ENCODE data around the gene GRIN2A. TPM values are rescaled to one million over a fixed set of nuclear protein-coding genes. Genes with fewer than 3 reads are reported as not detected.

GRIN2A gene
- 1 to 10 TPM in 2 of 4 donors, under 1 TPM in 2; 0.32 to 3.6 (median 2.0) TPM for total RNA-seq

- peaks cover 24 to 45% (median 36%) of the 10 kb centered on the region in 4 donors for H3K4me1 ChIP-seq
- intact Hi-C loops (cut with DNase I) = loop anchor here (5.0 to 10.0 kb wide), 4 partner anchors 268 to 1018 kb away; no protein-coding TSS in a partner anchor
- H3K9me3 ChIP-seq = no peaks in the 10 kb centered on the region
- peaks cover 0 to 36% (median 4%) of the 10 kb centered on the region in 4 donors for H3K27me3 ChIP-seq
- no peaks in the 10 kb centered on the region for H3K36me3 ChIP-seq
- H3K4me3 ChIP-seq = peak within 1 kb of the TSS; percentile 53 to 62 (median 56)
- peak within 1 kb of the TSS; percentile 9 to 60 (median 38) for H3K27ac ChIP-seq (replicated peaks in 1 of 4)
- no peak for TF ChIP-seq POLR2AphosphoS5 (IDR thresholded peaks at IDR 0.05)
- TF ChIP-seq CTCF (IDR thresholded peaks at IDR 0.05) = no peak
- no peak for TF ChIP-seq POLR2A (IDR thresholded peaks at IDR 0.05; ENCODE audit: low read depth)
- TF ChIP-seq EP300 (IDR thresholded peaks at IDR 0.05) = no peak
- no peak for DNase-seq (ENCODE audit: extremely low spot score)
- under 1% methylated on average over 24 of the region's 64 CpGs for WGBS
These were observed at the start of gene GRIN2A for GRCh38 chr16:10182222-10183053. Gene GRIN2A, minus strand, starts transcription at chr16:10182428. Its CDS starts 2,017 bp downstream, at chr16:10180411.

- no peak for TF ChIP-seq POLR2A (IDR thresholded peaks at IDR 0.05; ENCODE audit: low read depth)
- no peak for TF ChIP-seq POLR2AphosphoS5 (IDR thresholded peaks at IDR 0.05)
- TF ChIP-seq EP300 (IDR thresholded peaks at IDR 0.05) = no peak
- no peak for TF ChIP-seq CTCF (IDR thresholded peaks at IDR 0.05)
- H3K4me1 ChIP-seq = no peaks in the 10 kb centered on the region
- H3K9me3 ChIP-seq = peaks cover 0 to 23% (median 15%) of the 10 kb centered on the region in 4 donors
- intact Hi-C loops (cut with DNase I) = no loop called here
- no peak for DNase-seq (ENCODE audit: extremely low spot score)
- WGBS = 71% methylated on average over 1 of the region's 2 CpGs
- no peak overlapping the region for H3K4me3 ChIP-seq
- peaks cover 0 to 27% (median 0%) of the 10 kb centered on the region in 4 donors for H3K27me3 ChIP-seq
- H3K27ac ChIP-seq (replicated peaks in 1 of 4) = no peak overlapping the region
- no peaks in the 10 kb centered on the region for H3K36me3 ChIP-seq
These were observed 49.3 kb upstream of the GRIN2A start for GRCh38 chr16:10231563-10231962.

- 13% methylated on average over 2 of the region's 2 CpGs for WGBS
- peaks cover 0 to 29% (median 0%) of the 10 kb centered on the region in 4 donors for H3K27me3 ChIP-seq
- intact Hi-C loops (cut with DNase I) = no loop called here
- H3K27ac ChIP-seq (replicated peaks in 1 of 4) = no peak overlapping the region
- peaks cover 0 to 23% (median 15%) of the 10 kb centered on the region in 4 donors for H3K9me3 ChIP-seq
- no peaks in the 10 kb centered on the region for H3K36me3 ChIP-seq
- TF ChIP-seq POLR2AphosphoS5 (IDR thresholded peaks at IDR 0.05) = no peak
- no peak overlapping the region for H3K4me3 ChIP-seq
- no peaks in the 10 kb centered on the region for H3K4me1 ChIP-seq
- no peak for DNase-seq (ENCODE audit: extremely low spot score)
These were observed 46.6 kb upstream of the GRIN2A start for GRCh38 chr16:10228779-10229178.

GRCh38 chr16:10226987-10227306, 44.7 kb upstream of the GRIN2A start:
- H3K4me1 ChIP-seq = no peaks in the 10 kb centered on the region
- DNase-seq (ENCODE audit: extremely low spot score) = no peak
- TF ChIP-seq POLR2A (IDR thresholded peaks at IDR 0.05; ENCODE audit: low read depth) (no peak), EP300 (IDR thresholded peaks at IDR 0.05) (no peak), POLR2AphosphoS5 (IDR thresholded peaks at IDR 0.05) (no peak), CTCF (IDR thresholded peaks at IDR 0.05) (no peak)
- intact Hi-C loops (cut with DNase I) = no loop called here
- H3K9me3 ChIP-seq = peaks cover 0 to 6% (median 2%) of the 10 kb centered on the region in 4 donors
- H3K4me3 ChIP-seq = no peak overlapping the region
- no peaks in the 10 kb centered on the region for H3K36me3 ChIP-seq
- H3K27me3 ChIP-seq = peaks cover 0 to 38% (median 0%) of the 10 kb centered on the region in 4 donors
- no peak overlapping the region for H3K27ac ChIP-seq (replicated peaks in 1 of 4)
- WGBS = 44% methylated on average over 1 of the region's 1 CpG

- H3K36me3 ChIP-seq = no peaks in the 10 kb centered on the region
- TF ChIP-seq EP300 (IDR thresholded peaks at IDR 0.05) (no peak), CTCF (IDR thresholded peaks at IDR 0.05) (no peak), POLR2A (IDR thresholded peaks at IDR 0.05; ENCODE audit: low read depth) (no peak), POLR2AphosphoS5 (IDR thresholded peaks at IDR 0.05) (no peak)
- 53% methylated on average over 9 of the region's 9 CpGs for WGBS
- H3K4me1 ChIP-seq = no peaks in the 10 kb centered on the region
- peaks cover 0 to 40% (median 0%) of the 10 kb centered on the region in 4 donors for H3K27me3 ChIP-seq
- intact Hi-C loops (cut with DNase I) = no loop called here
- no peak overlapping the region for H3K4me3 ChIP-seq
- H3K27ac ChIP-seq (replicated peaks in 1 of 4) = no peak overlapping the region
- DNase-seq (ENCODE audit: extremely low spot score) = no peak
- peaks cover 0 to under 1% (median 0%) of the 10 kb centered on the region in 4 donors for H3K9me3 ChIP-seq
These were observed 44.1 kb upstream of the GRIN2A start for GRCh38 chr16:10226141-10226986.
